Common myeloid progenitor, CD34-positive (primary cell): ENCODE results near the gene CEP162.
"Not testable (repeated sequence)": the region's sequence is repeated elsewhere in the genome, so short reads cannot be mapped to it uniquely, and the experiment has no call there.

ENCODE experiments used
- CTCF ChIA-PET: fragments of 350-600 bp; sonication (Branson Sonifier 250); formaldehyde crosslinking; loops from one replicate; lab custom pipeline; 2021; ENCODE audit warnings: antibody characterized with exemption; lab: Charles Lee
- POLR2A ChIA-PET: fragments of 350-600 bp; sonication (Branson Sonifier 250); formaldehyde crosslinking; loops from one replicate; lab custom pipeline; 2021; ENCODE audit warnings: antibody characterized with exemption; lab: Charles Lee
- DNase-seq, 3 donors: peaks; one replicate each; pipeline versions ENCODE4 v3.0.0 to v3.0.0-alpha.2; 2013
- H3K27ac ChIP-seq, 2 experiments: 1 replicate in 1 of 2; 2 replicates in 1 of 2; pipeline ENCODE4 v1.7.0; 2013; ENCODE audit warnings: inconsistent platforms in 2 of 2, low read length in 2 of 2, mild to moderate bottlenecking in 2 of 2, low read depth in 1 of 2, moderate library complexity in 1 of 2; ENCODE audit not compliant: severe bottlenecking in 2 of 2, insufficient read depth in 1 of 2, poor library complexity in 1 of 2
- H3K27me3 ChIP-seq, 5 experiments: replicated peaks in 2 of 5; 1 replicate in 3 of 5; 2 replicates in 2 of 5; pipeline versions ENCODE4 v1.6.1 to v1.7.0; 2013; ENCODE audit warnings: low read length in 4 of 5, mild to moderate bottlenecking in 2 of 5, moderate library complexity in 2 of 5, inconsistent platforms in 1 of 5; ENCODE audit not compliant: insufficient read depth in 5 of 5, control insufficient read depth in 4 of 5
- H3K36me3 ChIP-seq, 4 experiments: 1 replicate in 2 of 4; 2 replicates in 2 of 4; pipeline versions ENCODE4 v1.6.1 to v1.7.0; 2013; ENCODE audit warnings: low read length in 3 of 4, control low read depth in 1 of 4, mild to moderate bottlenecking in 1 of 4; ENCODE audit not compliant: control insufficient read depth in 4 of 4, insufficient read depth in 4 of 4
- H3K4me1 ChIP-seq, 4 experiments: 1 replicate in 3 of 4; 2 replicates in 1 of 4; pipeline versions ENCODE4 v1.6.1 to v1.7.1; 2013; ENCODE audit warnings: low read length in 3 of 4, mild to moderate bottlenecking in 3 of 4, control low read depth in 1 of 4, inconsistent platforms in 1 of 4, moderate library complexity in 1 of 4; ENCODE audit not compliant: control insufficient read depth in 4 of 4, insufficient read depth in 4 of 4; ENCODE audit errors: control extremely low read depth in 1 of 4
- H3K4me3 ChIP-seq, 7 experiments: 1 replicate in 4 of 7; 2 replicates in 3 of 7; pipeline versions ENCODE4 v1.5.1 to v1.7.0; 2013; ENCODE audit warnings: mild to moderate bottlenecking in 7 of 7, low read length in 6 of 7, moderate library complexity in 6 of 7, inconsistent platforms in 2 of 7, low read depth in 2 of 7, control low read depth in 1 of 7; ENCODE audit not compliant: insufficient read depth in 4 of 7, control insufficient read depth in 1 of 7; ENCODE audit errors: extremely low read depth in 1 of 7
- H3K9me3 ChIP-seq, 5 experiments: 1 replicate in 4 of 5; 2 replicates in 1 of 5; pipeline versions ENCODE4 v1.6.1 to v1.7.1; 2013; ENCODE audit warnings: low read length in 4 of 5, mild to moderate bottlenecking in 2 of 5, inconsistent platforms in 1 of 5, low read depth in 1 of 5, moderate library complexity in 1 of 5; ENCODE audit not compliant: control insufficient read depth in 4 of 5, insufficient read depth in 2 of 5; ENCODE audit errors: control extremely low read depth in 1 of 5
- WGBS: methylation state at CpG from one replicate; pipeline ENCODE4 v1.1.5; 2013; ENCODE audit not compliant: insufficient coverage; 5-methylcytosine and 5-hydroxymethylcytosine counted together

CEP162 gene

DNA sequence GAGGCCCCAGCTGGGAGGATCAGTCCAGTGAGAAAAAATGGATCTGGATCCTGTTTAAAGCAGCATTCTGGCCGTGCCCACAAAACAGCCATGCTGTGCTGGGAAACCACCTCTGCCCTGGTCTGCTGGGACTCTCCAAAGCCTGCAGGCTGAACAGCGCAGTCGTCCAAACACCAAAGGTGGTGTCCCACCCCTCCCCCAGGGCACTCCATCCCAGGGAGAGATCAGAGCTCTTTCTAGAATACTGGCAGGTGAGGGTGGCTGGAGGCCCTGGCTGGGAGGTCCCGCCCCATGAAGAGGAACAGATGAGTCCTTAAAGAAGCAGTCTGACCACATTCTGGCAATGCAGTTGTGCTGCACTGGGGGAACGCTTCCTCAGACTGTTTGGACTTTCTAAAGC, 109.3 kb downstream of the CEP162 start:
- no peak overlapping the region for H3K4me3 ChIP-seq
- DNase-seq, result no peak
- ChIA-PET CTCF (no interaction called here), POLR2A (no interaction called here)
- peaks cover 0 to 2% (median 0%) of the 10 kb centered on the region in 4 experiments for H3K36me3 ChIP-seq
- no peaks in the 10 kb centered on the region for H3K4me1 ChIP-seq
- 100% methylated on average over 3 of the region's 5 CpGs for WGBS
- no peak overlapping the region for H3K27ac ChIP-seq
- peaks cover 0 to 5% (median 0%) of the 10 kb centered on the region in 5 experiments for H3K9me3 ChIP-seq
- no peaks in the 10 kb centered on the region for H3K27me3 ChIP-seq

DNA sequence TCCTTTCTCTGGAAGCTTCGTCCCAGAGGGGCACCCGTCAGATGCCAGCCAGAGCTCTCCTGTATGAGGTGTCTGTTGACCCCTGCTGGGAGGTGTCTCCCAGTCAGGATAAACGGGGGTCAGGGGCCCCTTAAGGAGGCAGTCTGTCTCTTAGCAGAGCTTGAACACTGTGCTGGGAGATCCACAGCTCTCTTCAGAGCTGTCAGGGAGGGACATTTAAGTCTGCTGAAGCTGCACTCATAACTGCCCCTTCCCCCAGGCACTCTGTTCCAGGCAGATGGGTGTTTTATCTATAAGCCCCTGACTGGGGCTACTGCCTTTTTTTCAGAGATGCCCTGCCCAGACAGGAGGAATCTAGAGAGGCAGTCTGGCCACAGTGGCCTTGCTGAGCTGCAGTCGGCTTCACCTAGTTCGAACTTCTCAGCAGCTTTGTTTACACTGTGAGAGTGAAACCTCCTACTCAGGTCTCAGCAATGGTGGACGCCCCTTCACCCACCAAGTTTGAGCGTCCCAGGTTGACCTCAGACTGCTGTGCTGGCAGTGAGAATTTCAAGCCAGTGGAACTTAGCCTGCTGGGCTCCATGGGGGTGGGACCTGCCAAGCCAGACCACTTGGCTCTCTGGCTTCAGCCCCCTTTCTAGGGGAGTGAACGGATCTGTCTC, 112.4 kb downstream of the CEP162 start:
- H3K27me3 ChIP-seq, DNase-seq, H3K27ac ChIP-seq, H3K4me3 ChIP-seq, CTCF ChIA-PET, H3K36me3 ChIP-seq, H3K9me3 ChIP-seq, H3K4me1 ChIP-seq, POLR2A ChIA-PET: not testable (repeated sequence)
- 86% methylated on average over 4 of the region's 8 CpGs for WGBS

DNA sequence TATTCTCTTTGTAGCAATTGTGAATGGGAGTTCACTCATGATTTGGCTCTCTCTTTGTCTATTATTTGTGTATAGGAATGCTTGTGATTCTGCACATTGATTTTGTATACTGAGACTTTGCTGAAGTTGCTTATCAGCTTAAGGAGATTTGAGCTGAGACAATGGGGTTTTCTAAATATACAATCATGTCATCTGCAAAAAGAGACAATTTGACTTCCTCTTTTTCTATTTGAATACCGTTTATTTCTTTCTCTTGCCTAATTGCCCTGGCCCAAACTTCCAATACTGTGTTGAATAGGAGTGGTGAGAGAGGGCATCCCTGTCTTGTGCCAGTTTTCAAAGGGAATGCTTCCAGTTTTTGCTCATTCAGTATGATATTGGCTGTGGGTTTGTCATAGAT, 116.1 kb downstream of the CEP162 start:
- CTCF ChIA-PET, H3K4me3 ChIP-seq, H3K27me3 ChIP-seq, H3K4me1 ChIP-seq, H3K9me3 ChIP-seq, H3K27ac ChIP-seq, POLR2A ChIA-PET, H3K36me3 ChIP-seq, DNase-seq: not testable (repeated sequence)
- WGBS, result no CpG with 5 or more reads among the region's 1 CpG

DNA sequence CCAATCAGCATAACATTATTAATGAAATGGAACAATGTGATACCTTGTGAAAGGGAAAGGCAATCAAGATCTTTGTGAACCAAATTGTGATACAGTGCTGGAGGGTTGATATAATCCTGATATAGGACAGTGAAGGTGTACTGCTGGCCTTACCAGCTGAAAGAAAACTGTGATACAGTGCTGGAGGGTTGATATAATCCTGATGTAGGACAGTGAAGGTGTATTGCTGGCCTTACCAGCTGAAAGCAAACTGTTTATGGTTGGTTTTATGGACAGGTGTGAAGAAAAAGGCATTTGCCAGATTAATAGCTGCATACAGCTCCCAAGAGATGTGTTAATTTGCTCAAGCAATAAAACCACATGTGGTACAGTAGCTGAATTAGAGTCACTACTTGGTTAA, 119.9 kb downstream of the CEP162 start:
- no peak overlapping the region for H3K27ac ChIP-seq
- peaks cover 0 to 2% (median 0%) of the 10 kb centered on the region in 5 experiments for H3K9me3 ChIP-seq
- no peak overlapping the region for H3K4me3 ChIP-seq
- no peaks in the 10 kb centered on the region for H3K27me3 ChIP-seq
- ChIA-PET CTCF (no interaction called here), POLR2A (interaction anchor here (0.6 kb wide), 1 partner anchor 20 kb away, joined by 3 read pairs; no protein-coding TSS in a partner anchor)
- no peaks in the 10 kb centered on the region for H3K4me1 ChIP-seq
- DNase-seq, result no peak
- no peaks in the 10 kb centered on the region for H3K36me3 ChIP-seq

DNA sequence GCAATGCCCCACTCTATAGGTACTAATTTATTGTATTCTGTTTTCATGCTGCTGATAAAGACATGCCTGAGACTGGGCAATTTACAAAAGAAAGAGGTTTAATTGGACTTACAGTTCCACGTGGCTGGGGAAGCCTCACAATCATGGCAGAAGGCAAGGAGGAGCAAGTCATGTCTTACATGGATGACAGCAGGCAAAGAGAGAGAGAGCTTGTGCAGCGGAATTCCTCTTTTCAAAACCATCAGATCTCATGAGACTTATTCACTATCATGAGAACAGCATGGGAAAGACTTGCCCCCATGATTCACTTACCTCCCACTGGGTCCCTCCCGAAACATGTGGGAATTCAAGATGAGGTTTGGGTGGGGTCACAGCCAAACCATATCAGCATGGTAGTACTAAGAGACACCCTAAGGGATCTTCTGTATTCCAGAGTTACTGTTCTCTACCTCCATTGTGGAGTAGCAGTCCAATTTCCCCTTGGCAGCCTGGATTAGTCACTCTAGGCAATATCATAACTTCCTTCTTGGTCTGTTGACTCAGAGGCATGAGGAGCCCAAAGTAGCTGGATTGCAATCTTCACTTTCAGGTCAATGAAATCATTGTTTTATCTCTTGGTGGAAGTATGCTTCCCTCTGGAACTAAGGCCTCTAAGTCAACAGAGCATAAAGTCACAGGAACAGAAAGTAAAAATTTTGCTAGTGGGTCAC, 122.1 kb downstream of the CEP162 start:
- H3K4me1 ChIP-seq, H3K9me3 ChIP-seq, H3K27ac ChIP-seq, CTCF ChIA-PET, H3K36me3 ChIP-seq, POLR2A ChIA-PET, H3K27me3 ChIP-seq, H3K4me3 ChIP-seq, DNase-seq: not testable (repeated sequence)
- WGBS, result 100% methylated on average over 1 of the region's 3 CpGs

DNA sequence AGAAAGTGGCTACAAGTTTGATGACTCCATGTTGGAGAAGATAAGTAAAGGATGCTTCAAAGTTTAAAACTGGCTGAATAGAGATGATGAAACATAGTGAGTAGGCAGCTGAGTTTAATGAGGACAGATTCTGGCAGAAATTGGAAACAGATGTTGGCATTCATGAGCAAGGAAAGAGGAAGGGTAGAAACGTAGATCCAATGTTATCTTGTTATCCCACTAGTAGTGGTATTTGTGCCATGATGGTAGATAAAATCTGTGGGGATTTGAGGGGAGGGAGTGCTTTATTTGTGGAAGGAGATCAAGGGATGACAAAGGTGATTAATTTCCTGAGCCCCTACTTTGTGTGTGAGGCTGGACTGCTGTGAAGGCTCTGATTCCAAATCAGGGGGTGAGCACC, 124.4 kb downstream of the CEP162 start:
- Histone ChIP-seq H3K9me3 (peaks cover 0 to 2% (median 0%) of the 10 kb centered on the region in 5 experiments), H3K27me3 (no peaks in the 10 kb centered on the region), H3K4me1 (no peaks in the 10 kb centered on the region), H3K4me3 (no peak overlapping the region), H3K27ac (no peak overlapping the region), H3K36me3 (no peaks in the 10 kb centered on the region)
- 0% methylated on average over 1 of the region's 1 CpG for WGBS
- no peak for DNase-seq
- POLR2A ChIA-PET, result no interaction called here
- CTCF ChIA-PET, result interaction anchor here (0.9 kb wide), 1 partner anchor 30 kb away, joined by 3 read pairs; no protein-coding TSS in a partner anchor

DNA sequence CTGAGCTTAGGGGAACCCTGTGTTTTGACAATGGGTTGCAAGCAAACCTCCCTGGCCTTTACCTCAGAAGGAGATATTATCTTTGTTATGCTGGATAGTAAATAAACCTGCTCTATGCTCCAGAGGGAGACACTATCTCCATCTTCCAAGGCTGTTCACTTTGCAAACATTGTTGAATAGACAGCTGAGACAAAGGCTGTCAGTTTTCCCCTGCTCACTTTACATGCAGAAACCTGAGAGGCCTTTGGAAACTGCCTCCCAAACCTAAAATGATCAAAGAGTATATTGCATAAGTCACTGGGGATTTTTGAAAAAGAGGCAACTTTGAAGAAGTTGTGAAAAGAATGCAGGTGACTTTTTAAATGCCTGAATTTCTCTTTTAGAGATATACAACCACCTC, 132.3 kb downstream of the CEP162 start:
- DNase-seq, result no peak
- ChIA-PET CTCF (no interaction called here), POLR2A (no interaction called here)
- H3K4me1 ChIP-seq, result peaks cover 0 to 4% (median 0%) of the 10 kb centered on the region in 4 experiments
- H3K9me3 ChIP-seq, result peaks cover 0 to 3% (median 0%) of the 10 kb centered on the region in 5 experiments
- H3K27me3 ChIP-seq, result no peaks in the 10 kb centered on the region
- H3K27ac ChIP-seq, result no peak overlapping the region
- H3K4me3 ChIP-seq, result no peak overlapping the region
- H3K36me3 ChIP-seq, result no peaks in the 10 kb centered on the region
